Immature natural killer cell (primary cell): Measurements from ENCODE around the gene PTPN22. TPM values are rescaled to one million over a fixed set of nuclear protein-coding genes. Genes with fewer than 3 reads are reported as not detected.

ENCODE experiments used
- DNase-seq, 3 donors: peaks; one replicate each; pipeline ENCODE4 v3.0.0; 2022; ENCODE audit warnings: mixed read lengths in 1 of 3
- H3K27ac Mint-ChIP-seq, 6 donors: one replicate each; pipeline ENCODE4 v1.8.0; 2020; ENCODE audit warnings: mixed read lengths in 6 of 6, mild to moderate bottlenecking in 5 of 6, inconsistent platforms in 4 of 6, moderate library complexity in 3 of 6
- H3K27me3 Mint-ChIP-seq, 3 donors: one replicate each; pipeline ENCODE4 v1.8.0; 2020 to 2021; ENCODE audit warnings: low read depth in 3 of 3, mild to moderate bottlenecking in 3 of 3, mixed read lengths in 3 of 3, moderate library complexity in 3 of 3, inconsistent platforms in 1 of 3
- H3K36me3 Mint-ChIP-seq, 3 donors: one replicate each; pipeline ENCODE4 v1.8.0; 2020; ENCODE audit warnings: mixed read lengths in 3 of 3, inconsistent platforms in 2 of 3, mild to moderate bottlenecking in 2 of 3
- H3K4me1 Mint-ChIP-seq, 2 donors: one replicate each; pipeline ENCODE4 v1.8.0; 2020; ENCODE audit warnings: inconsistent platforms in 2 of 2, mild to moderate bottlenecking in 2 of 2, mixed read lengths in 2 of 2, moderate library complexity in 1 of 2
- H3K4me3 Mint-ChIP-seq, 5 donors: one replicate each; pipeline ENCODE4 v1.8.0; 2020; ENCODE audit warnings: mild to moderate bottlenecking in 5 of 5, mixed read lengths in 5 of 5, inconsistent platforms in 3 of 5, moderate library complexity in 3 of 5
- H3K9me3 Mint-ChIP-seq, 6 donors: one replicate each; pipeline ENCODE4 v1.8.0; 2020; ENCODE audit warnings: mild to moderate bottlenecking in 6 of 6, mixed read lengths in 6 of 6, inconsistent platforms in 4 of 6, moderate library complexity in 3 of 6
- polyA plus RNA-seq, 3 donors: library from polyadenylated mRNA; unstranded; fragments of 300-500 nt; fragmentation: Illumina TruSeq; gene quantifications; one replicate each; pipeline ENCODE4 v1.2.3, GENCODE V29; 2021

Gene PTPN22
- polyA plus RNA-seq, 3 donors from 2014 or later = 80.9 to 109 (median 83.6) TPM

DNA sequence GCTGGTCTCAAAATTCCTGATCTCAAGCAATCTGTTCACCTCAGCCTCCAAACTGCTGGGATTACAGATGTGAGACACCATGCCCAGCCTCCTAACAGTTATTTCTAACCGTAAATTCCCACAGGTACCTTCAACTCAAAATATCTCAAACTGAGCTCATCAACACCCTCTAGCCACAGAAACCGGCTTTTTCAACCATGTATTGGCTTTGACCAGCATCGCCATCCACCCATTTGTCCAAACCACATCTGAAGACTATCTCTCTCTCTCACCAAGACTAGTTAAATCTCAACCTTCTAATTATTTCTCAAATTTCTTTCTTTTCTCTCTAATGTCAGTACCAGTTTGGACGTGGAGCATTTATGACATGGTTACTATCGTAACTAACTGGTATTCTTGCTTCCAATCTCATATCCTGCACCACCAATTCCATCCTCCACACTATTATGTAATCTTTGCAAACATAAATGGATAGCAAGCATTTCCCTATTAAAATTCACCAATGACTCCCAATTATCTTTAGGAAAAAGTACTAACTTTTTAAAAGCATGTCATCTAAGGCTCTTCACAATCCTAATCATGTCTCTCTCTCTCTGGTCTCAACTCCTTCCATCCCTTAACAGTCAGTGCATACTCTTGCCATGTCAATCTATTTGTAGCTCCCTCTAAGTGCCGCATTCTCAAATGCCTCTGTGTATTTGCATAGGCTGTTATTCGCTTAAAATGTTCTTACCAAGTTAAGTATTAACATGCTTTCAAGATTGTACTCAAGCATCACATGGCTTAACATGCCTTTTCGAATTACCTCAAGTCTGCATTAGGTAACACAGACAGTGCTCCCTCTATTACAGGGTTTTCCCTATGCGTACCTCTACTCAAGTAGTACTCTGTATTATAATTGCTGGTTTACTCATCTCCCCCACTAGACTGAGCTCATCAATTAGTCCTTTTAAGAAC is 77.4 kb downstream of the PTPN22 start:
- H3K4me3 Mint-ChIP-seq = peak overlapping the region in 4 of 5 donors; percentile 4 to 48 (median 6)
- H3K36me3 Mint-ChIP-seq = peaks cover 3 to 24% (median 8%) of the 10 kb centered on the region in 3 donors
- H3K27me3 Mint-ChIP-seq = peaks cover 0 to 2% (median 0%) of the 10 kb centered on the region in 3 donors
- no peaks in the 10 kb centered on the region for H3K9me3 Mint-ChIP-seq
- H3K27ac Mint-ChIP-seq = peak overlapping the region; percentile 39 to 78 (median 73)
- peaks cover 53 to 82% of the 10 kb centered on the region in 2 donors for H3K4me1 Mint-ChIP-seq
- DNase-seq = no peak

DNA sequence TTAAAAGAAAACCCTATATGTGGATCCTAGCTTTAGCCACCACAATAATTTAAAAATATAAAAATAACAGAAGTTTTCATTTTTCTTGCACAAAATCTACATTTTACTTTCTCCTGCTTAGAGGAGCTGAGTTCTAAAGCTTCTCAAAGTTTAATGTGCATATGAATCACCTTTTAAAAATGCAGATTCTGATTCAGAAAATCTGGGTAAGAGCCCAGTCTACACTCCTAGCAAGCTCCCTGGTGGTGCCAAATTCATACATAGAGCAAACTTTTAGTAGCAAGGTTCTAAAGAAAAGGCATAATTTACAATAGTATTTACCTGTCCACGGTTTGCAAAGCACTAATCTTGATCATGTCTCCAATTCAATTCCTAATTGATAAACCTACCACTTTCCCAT is 78.5 kb downstream of the PTPN22 start:
- peaks cover 3 to 24% (median 8%) of the 10 kb centered on the region in 3 donors for H3K36me3 Mint-ChIP-seq
- H3K27ac Mint-ChIP-seq = peak overlapping the region; percentile 67 to 88 (median 82)
- peak overlapping the region in 1 of 5 donors; percentile 6 for H3K4me3 Mint-ChIP-seq
- no peaks in the 10 kb centered on the region for H3K9me3 Mint-ChIP-seq
- H3K4me1 Mint-ChIP-seq = peaks cover 52 to 82% of the 10 kb centered on the region in 2 donors
- no peak for DNase-seq
- H3K27me3 Mint-ChIP-seq = peaks cover 0 to 2% (median 0%) of the 10 kb centered on the region in 3 donors

- no peaks in the 10 kb centered on the region for H3K9me3 Mint-ChIP-seq
- peaks cover 49 to 82% of the 10 kb centered on the region in 2 donors for H3K4me1 Mint-ChIP-seq
- H3K36me3 Mint-ChIP-seq = peaks cover 3 to 19% (median 4%) of the 10 kb centered on the region in 3 donors
- peak; percentile 22 to 26 (median 25) for DNase-seq
- H3K27me3 Mint-ChIP-seq = no peaks in the 10 kb centered on the region
- peak overlapping the region; percentile 67 to 95 (median 82) for H3K27ac Mint-ChIP-seq
- H3K4me3 Mint-ChIP-seq = peak overlapping the region; percentile 25 to 67 (median 37)
Observed at GRCh38 chr1:113792471-113792870, 79.0 kb downstream of the PTPN22 start.

- no peaks in the 10 kb centered on the region for H3K9me3 Mint-ChIP-seq
- peaks cover 43 to 85% of the 10 kb centered on the region in 2 donors for H3K4me1 Mint-ChIP-seq
- no peak overlapping the region for H3K4me3 Mint-ChIP-seq
- no peak for DNase-seq
- peak overlapping the region in 5 of 6 donors; percentile 4 to 80 (median 34) for H3K27ac Mint-ChIP-seq
- H3K27me3 Mint-ChIP-seq = no peaks in the 10 kb centered on the region
- peaks cover 0 to 4% (median 4%) of the 10 kb centered on the region in 3 donors for H3K36me3 Mint-ChIP-seq
Observed at GRCh38 chr1:113788802-113789201, 82.7 kb downstream of the PTPN22 start.

DNA sequence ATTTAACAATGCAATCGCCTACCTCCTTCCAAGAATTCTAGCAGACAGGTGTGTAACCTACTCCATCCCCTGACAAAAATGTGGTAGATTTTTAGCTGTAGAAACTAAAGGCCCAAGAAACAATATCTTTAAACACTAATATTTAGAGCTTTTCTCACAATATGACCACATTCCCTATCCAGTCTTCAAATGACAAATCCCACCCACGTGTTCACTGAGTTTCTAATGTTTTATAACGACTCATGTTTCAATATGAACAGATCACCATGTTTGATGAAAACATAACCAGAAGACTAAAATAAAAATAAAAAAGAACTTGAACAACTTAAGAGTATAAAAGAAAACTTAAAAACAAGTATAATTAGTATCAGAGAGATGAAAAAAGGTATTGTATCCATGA is 83.8 kb downstream of the PTPN22 start:
- Mint-ChIP-seq H3K9me3 (no peaks in the 10 kb centered on the region), H3K27me3 (no peaks in the 10 kb centered on the region), H3K4me1 (peaks cover 35 to 74% of the 10 kb centered on the region in 2 donors), H3K27ac (peak overlapping the region in 2 of 6 donors; percentile 10 to 39), H3K4me3 (no peak overlapping the region), H3K36me3 (peaks cover 0 to 4% (median 4%) of the 10 kb centered on the region in 3 donors)
- DNase-seq = no peak

GRCh38 chr1:113786069-113786468 is 85.4 kb downstream of the PTPN22 start:
- no peak overlapping the region for H3K4me3 Mint-ChIP-seq
- peak overlapping the region in 2 of 6 donors; percentile 21 to 39 for H3K27ac Mint-ChIP-seq
- H3K9me3 Mint-ChIP-seq = no peaks in the 10 kb centered on the region
- H3K4me1 Mint-ChIP-seq = peaks cover 20 to 58% of the 10 kb centered on the region in 2 donors
- H3K27me3 Mint-ChIP-seq = no peaks in the 10 kb centered on the region
- DNase-seq = no peak
- peaks cover 0 to 4% (median 0%) of the 10 kb centered on the region in 3 donors for H3K36me3 Mint-ChIP-seq

DNA sequence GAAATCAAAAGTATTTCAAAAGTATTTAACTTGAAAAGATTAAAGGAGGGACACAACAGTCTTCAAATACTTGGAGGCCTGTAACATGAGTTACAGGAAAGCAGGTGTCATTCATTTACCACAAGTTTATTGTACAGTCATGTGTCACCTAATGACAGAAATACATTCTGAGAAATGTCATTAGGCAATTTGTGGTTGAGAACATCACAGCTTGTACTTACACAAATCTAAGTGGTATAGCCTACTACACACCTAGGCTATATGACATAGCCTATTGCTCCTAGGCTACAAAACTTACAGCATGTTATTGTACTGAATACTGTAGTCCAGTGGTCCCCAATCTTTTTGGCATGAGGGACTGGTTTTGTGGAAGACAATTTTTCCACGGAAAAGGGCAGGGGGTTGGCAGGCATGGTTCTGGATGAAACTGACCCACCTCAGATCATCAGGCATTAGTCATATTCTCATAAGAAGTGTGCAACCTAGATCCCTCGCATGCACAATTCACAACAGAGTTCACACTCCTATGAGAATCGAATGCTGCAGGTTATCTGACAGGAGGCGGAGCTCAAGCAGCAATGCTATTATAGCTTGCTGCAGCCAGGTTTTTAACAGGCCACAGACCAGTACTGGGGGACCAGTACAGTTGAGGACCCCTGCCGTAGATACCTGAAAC is 87.3 kb downstream of the PTPN22 start:
- Mint-ChIP-seq H3K27ac (peak overlapping the region in 2 of 6 donors; percentile 43 to 80), H3K27me3 (no peaks in the 10 kb centered on the region), H3K9me3 (no peaks in the 10 kb centered on the region), H3K4me1 (peaks cover 8 to 39% of the 10 kb centered on the region in 2 donors), H3K4me3 (peak overlapping the region; percentile 62 to 80 (median 68)), H3K36me3 (no peaks in the 10 kb centered on the region)
- no peak for DNase-seq

DNA sequence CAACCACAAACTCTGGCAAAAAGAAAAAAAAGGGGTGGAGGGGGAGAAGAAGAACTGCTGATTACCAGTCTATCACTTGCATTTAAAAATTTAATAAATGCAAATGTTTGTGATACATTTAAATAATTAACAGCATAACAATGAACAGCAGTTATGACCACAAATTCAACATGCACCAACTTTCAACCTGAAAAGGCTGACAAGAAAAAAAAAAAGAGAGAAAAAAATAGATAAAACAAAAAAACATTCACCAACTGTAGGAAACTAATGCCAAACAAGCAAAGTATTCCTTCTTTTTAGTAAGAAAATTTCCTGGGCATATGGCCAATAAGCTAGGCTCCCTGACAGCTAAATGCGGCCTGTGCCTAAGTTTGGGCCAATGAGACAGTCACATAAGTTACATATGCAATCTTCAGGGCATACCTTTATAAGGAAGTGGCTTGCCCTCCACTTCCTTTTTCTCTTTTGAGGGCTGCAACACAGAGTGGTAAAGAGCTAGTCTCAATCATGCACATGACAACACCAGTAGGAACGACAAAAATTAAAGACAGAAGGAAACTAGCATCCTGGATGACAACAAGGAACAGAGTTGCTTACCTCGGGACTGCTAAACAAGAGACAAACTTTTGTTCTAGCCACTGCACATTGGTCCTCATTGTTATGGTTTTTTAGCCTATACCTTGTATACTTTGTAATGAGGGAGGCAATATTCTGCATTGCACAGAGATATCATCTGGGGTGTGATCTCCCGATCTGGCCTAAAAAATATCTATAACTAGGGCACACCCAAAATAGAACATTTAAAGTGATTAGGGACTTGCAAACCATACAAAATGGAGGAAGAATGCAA is 88.0 kb downstream of the PTPN22 start:
- H3K27ac Mint-ChIP-seq = no peak overlapping the region
- no peaks in the 10 kb centered on the region for H3K27me3 Mint-ChIP-seq
- H3K4me3 Mint-ChIP-seq = peak overlapping the region; percentile 62 to 80 (median 68)
- peaks cover 0 to 3% (median 0%) of the 10 kb centered on the region in 3 donors for H3K36me3 Mint-ChIP-seq
- no peaks in the 10 kb centered on the region for H3K9me3 Mint-ChIP-seq
- H3K4me1 Mint-ChIP-seq = peaks cover 9 to 32% of the 10 kb centered on the region in 2 donors
- DNase-seq = peak; percentile 60 to 67 (median 62)

DNA sequence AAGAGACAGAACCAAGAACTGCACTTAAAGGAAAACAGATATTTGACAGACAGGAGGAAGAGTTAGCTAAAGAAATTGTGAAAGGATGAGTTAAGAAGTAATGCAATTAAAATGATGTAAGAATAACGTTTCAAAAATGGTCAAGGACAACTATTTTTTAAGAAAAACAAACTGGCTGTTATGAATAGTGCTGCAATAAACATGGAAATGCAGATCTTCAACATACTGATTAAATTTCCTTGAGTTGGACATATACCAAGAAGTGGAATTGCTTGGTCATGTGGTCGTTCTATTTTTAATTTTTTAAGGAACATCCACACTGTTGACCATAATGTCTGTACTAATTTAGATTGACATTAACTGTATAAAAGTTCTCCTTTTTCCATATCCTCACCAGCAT is 89.1 kb downstream of the PTPN22 start:
- Mint-ChIP-seq H3K27me3 (no peaks in the 10 kb centered on the region), H3K9me3 (no peaks in the 10 kb centered on the region), H3K36me3 (peaks cover 0 to 4% (median 0%) of the 10 kb centered on the region in 3 donors), H3K27ac (no peak overlapping the region), H3K4me1 (peaks cover 10 to 25% of the 10 kb centered on the region in 2 donors), H3K4me3 (no peak overlapping the region)
- no peak for DNase-seq

- no peaks in the 10 kb centered on the region for H3K27me3 Mint-ChIP-seq
- no peak overlapping the region for H3K4me3 Mint-ChIP-seq
- H3K9me3 Mint-ChIP-seq = no peaks in the 10 kb centered on the region
- peaks cover 0 to 11% (median 11%) of the 10 kb centered on the region in 3 donors for H3K36me3 Mint-ChIP-seq
- peaks cover 7 to 9% of the 10 kb centered on the region in 2 donors for H3K4me1 Mint-ChIP-seq
- H3K27ac Mint-ChIP-seq = no peak overlapping the region
- no peak for DNase-seq
Observed at GRCh38 chr1:113780374-113781146, 91.0 kb downstream of the PTPN22 start.

DNA sequence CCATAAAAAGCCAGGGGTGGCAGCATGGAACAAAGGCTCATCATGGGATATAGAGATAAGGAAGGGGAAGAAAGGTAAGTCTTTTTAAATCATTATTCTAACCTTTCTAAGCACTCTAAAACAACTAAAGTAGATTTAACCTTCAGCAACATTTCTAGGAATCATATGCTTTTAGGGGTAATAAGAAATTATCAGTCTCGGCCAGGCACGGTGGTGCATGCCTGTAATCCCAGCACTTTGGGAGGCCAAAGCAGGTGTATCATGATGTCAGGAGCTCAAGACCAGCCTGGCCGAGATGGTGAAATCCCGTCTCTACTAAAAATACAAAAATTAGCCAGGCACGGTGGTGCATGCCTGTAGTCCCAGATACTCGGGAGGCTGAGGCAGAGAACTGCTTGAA is 92.0 kb downstream of the PTPN22 start:
- Mint-ChIP-seq H3K27ac (peak overlapping the region in 1 of 6 donors; percentile 82), H3K27me3 (no peaks in the 10 kb centered on the region), H3K36me3 (peaks cover 0 to 14% (median 11%) of the 10 kb centered on the region in 3 donors), H3K4me1 (peaks cover 4 to 7% of the 10 kb centered on the region in 2 donors), H3K9me3 (no peaks in the 10 kb centered on the region), H3K4me3 (no peak overlapping the region)
- DNase-seq = no peak

DNA sequence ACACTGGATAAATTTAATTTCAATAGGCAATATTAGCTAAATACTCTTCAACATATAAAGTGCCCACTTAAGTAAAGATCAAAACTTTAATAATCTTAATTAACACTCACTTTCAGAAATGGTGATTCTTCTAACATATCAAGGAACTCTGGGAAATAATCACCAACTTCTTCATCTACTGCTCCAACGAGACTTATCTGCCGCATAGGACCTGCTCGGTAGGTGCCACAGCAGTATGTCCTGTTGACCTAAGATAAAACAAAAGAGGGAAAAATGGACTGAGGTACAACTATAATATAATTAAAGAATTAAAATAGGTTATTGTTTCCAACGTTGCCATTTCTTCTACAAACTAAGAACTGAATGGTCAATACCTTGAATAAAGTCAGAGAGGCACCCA is 94.0 kb downstream of the PTPN22 start:
- peaks cover 5 to 17% (median 15%) of the 10 kb centered on the region in 3 donors for H3K36me3 Mint-ChIP-seq
- H3K27ac Mint-ChIP-seq = no peak overlapping the region
- peaks cover 4 to 7% of the 10 kb centered on the region in 2 donors for H3K4me1 Mint-ChIP-seq
- no peak for DNase-seq
- H3K4me3 Mint-ChIP-seq = no peak overlapping the region
- no peaks in the 10 kb centered on the region for H3K9me3 Mint-ChIP-seq
- peaks cover 0 to 1% (median 0%) of the 10 kb centered on the region in 3 donors for H3K27me3 Mint-ChIP-seq
